Measurements from ENCODE around the gene AMACR.

GRCh38 chr5:34001241-34001841 is 6.5 kb downstream of the AMACR start:
- no peak for TF ChIP-seq CTCF (IDR thresholded peaks at IDR 0.05; ENCODE audit: poor library complexity)
- TF ChIP-seq EZH2 (IDR thresholded peaks at IDR 0.05; ENCODE audit: borderline replicate concordance) = no peak
- TF ChIP-seq EZH2phosphoT487 (IDR thresholded peaks at IDR 0.05; ENCODE audit: low read depth, severe bottlenecking, unreplicated experiment) = no peak

All from hepatocyte (in vitro differentiated cells).